Activated naive CD8-positive, alpha-beta T cell treated with anti-CD3 and anti-CD28 coated beads, Interleukin-2, amount 10 ng/mL, durations not matched to agents 7 days and 5 days (primary cell): ENCODE results near the gene FOXE1. TPM values are rescaled to one million over a fixed set of nuclear protein-coding genes. Genes with fewer than 3 reads are reported as not detected.

Experiments
- ATAC-seq: fragments of 150-1000 bp; cut with Tn5 transposase; one replicate; pipeline ENCODE4 v1.10.0; 2021; ENCODE audit warnings: low read depth, moderate library complexity
- POLR2A ChIA-PET: fragments of 350-600 bp; sonication (Branson Sonifier 250); formaldehyde crosslinking; loops from one replicate; lab custom pipeline; 2021; ENCODE audit warnings: antibody characterized with exemption; lab: Charles Lee
- DNase-seq: peaks from one replicate; pipeline ENCODE4 v3.0.0; 2021
- H3K27ac Mint-ChIP-seq: one replicate; pipeline ENCODE4 v1.8.0; 2022; ENCODE audit warnings: mild to moderate bottlenecking, mixed read lengths
- H3K27me3 Mint-ChIP-seq: one replicate; pipeline ENCODE4 v1.8.0; 2022; ENCODE audit warnings: mild to moderate bottlenecking, moderate library complexity, mixed read lengths
- H3K36me3 Mint-ChIP-seq: one replicate; pipeline ENCODE4 v1.8.0; 2021; ENCODE audit warnings: mild to moderate bottlenecking, mixed read lengths
- H3K4me1 Mint-ChIP-seq: one replicate; pipeline ENCODE4 v1.8.0; 2021; ENCODE audit warnings: mixed read lengths
- H3K4me3 Mint-ChIP-seq: one replicate; pipeline ENCODE4 v1.8.0; 2022; ENCODE audit warnings: mild to moderate bottlenecking, moderate library complexity, mixed read lengths
- H3K9me3 Mint-ChIP-seq: one replicate; pipeline ENCODE4 v1.8.0; 2021; ENCODE audit warnings: mixed read lengths
- total RNA-seq, 2 experiments: library from RNA; stranded (reverse); gene quantifications; one replicate each; pipeline ENCODE4 v1.2.3, GENCODE V29; 2021

Gene FOXE1
- total RNA-seq, 2 experiments from 2014 or later = 0.09 TPM; not detected in 1

- no peaks in the 10 kb centered on the region for H3K4me1 Mint-ChIP-seq
- no peaks in the 10 kb centered on the region for H3K36me3 Mint-ChIP-seq
- H3K4me3 Mint-ChIP-seq = no peak overlapping the region
- DNase-seq = no peak
- no peaks in the 10 kb centered on the region for H3K9me3 Mint-ChIP-seq
- POLR2A ChIA-PET = no interaction called here
- peaks cover 54% of the 10 kb centered on the region for H3K27me3 Mint-ChIP-seq
- no peak overlapping the region for H3K27ac Mint-ChIP-seq
- ATAC-seq = no peak
These were observed 21.0 kb upstream of the FOXE1 start for GRCh38 chr9:97831843-97832636.

- Mint-ChIP-seq H3K27me3 (peaks cover 69% of the 10 kb centered on the region), H3K9me3 (peaks cover 1% of the 10 kb centered on the region), H3K36me3 (no peaks in the 10 kb centered on the region), H3K4me3 (no peak overlapping the region), H3K4me1 (no peaks in the 10 kb centered on the region), H3K27ac (no peak overlapping the region)
- DNase-seq (no peak), ATAC-seq (no peak)
- POLR2A ChIA-PET = no interaction called here
These were observed 12.5 kb upstream of the FOXE1 start for GRCh38 chr9:97840521-97840920.

GRCh38 chr9:97842960-97843359 lies 10.1 kb upstream of the FOXE1 start:
- DNase-seq = no peak
- H3K4me1 Mint-ChIP-seq = peaks cover 3% of the 10 kb centered on the region
- no peak overlapping the region for H3K27ac Mint-ChIP-seq
- H3K4me3 Mint-ChIP-seq = no peak overlapping the region
- POLR2A ChIA-PET = no interaction called here
- H3K27me3 Mint-ChIP-seq = peaks cover 79% of the 10 kb centered on the region
- peaks cover 1% of the 10 kb centered on the region for H3K9me3 Mint-ChIP-seq
- no peak for ATAC-seq
- no peaks in the 10 kb centered on the region for H3K36me3 Mint-ChIP-seq

- ATAC-seq (no peak), DNase-seq (no peak)
- H3K4me3 Mint-ChIP-seq = no peak overlapping the region
- peaks cover 86% of the 10 kb centered on the region for H3K27me3 Mint-ChIP-seq
- H3K27ac Mint-ChIP-seq = no peak overlapping the region
- H3K36me3 Mint-ChIP-seq = no peaks in the 10 kb centered on the region
- peaks cover 1% of the 10 kb centered on the region for H3K9me3 Mint-ChIP-seq
- POLR2A ChIA-PET = no interaction called here
- H3K4me1 Mint-ChIP-seq = peaks cover 9% of the 10 kb centered on the region
These were observed 7.9 kb upstream of the FOXE1 start for GRCh38 chr9:97845130-97845529.

GRCh38 chr9:97845763-97846162 lies 7.3 kb upstream of the FOXE1 start:
- Mint-ChIP-seq H3K9me3 (no peaks in the 10 kb centered on the region), H3K27me3 (peaks cover 86% of the 10 kb centered on the region), H3K27ac (no peak overlapping the region), H3K36me3 (no peaks in the 10 kb centered on the region), H3K4me3 (no peak overlapping the region), H3K4me1 (peaks cover 9% of the 10 kb centered on the region)
- ATAC-seq = no peak
- POLR2A ChIA-PET = no interaction called here
- no peak for DNase-seq

GRCh38 chr9:97846347-97846746 lies 6.7 kb upstream of the FOXE1 start:
- DNase-seq (no peak), ATAC-seq (no peak)
- Mint-ChIP-seq H3K4me3 (no peak overlapping the region), H3K4me1 (peaks cover 9% of the 10 kb centered on the region), H3K9me3 (no peaks in the 10 kb centered on the region), H3K27me3 (peaks cover 86% of the 10 kb centered on the region), H3K27ac (no peak overlapping the region), H3K36me3 (no peaks in the 10 kb centered on the region)
- POLR2A ChIA-PET = no interaction called here

GRCh38 chr9:97847474-97848214 lies 5.4 kb upstream of the FOXE1 start:
- Mint-ChIP-seq H3K27me3 (peaks cover 89% of the 10 kb centered on the region), H3K9me3 (no peaks in the 10 kb centered on the region), H3K36me3 (no peaks in the 10 kb centered on the region), H3K4me1 (peaks cover 12% of the 10 kb centered on the region), H3K4me3 (no peak overlapping the region), H3K27ac (no peak overlapping the region)
- POLR2A ChIA-PET = no interaction called here
- ATAC-seq (no peak), DNase-seq (no peak)

GRCh38 chr9:97848215-97848479 lies 4.9 kb upstream of the FOXE1 start:
- POLR2A ChIA-PET = no interaction called here
- Mint-ChIP-seq H3K27me3 (peaks cover 86% of the 10 kb centered on the region), H3K9me3 (no peaks in the 10 kb centered on the region), H3K4me3 (peak overlapping the region; percentile 28), H3K27ac (no peak overlapping the region), H3K36me3 (no peaks in the 10 kb centered on the region), H3K4me1 (peaks cover 12% of the 10 kb centered on the region)
- no peak for DNase-seq
- no peak for ATAC-seq

- Mint-ChIP-seq H3K4me3 (peak overlapping the region; percentile 73), H3K4me1 (peaks cover 12% of the 10 kb centered on the region), H3K9me3 (no peaks in the 10 kb centered on the region), H3K36me3 (no peaks in the 10 kb centered on the region), H3K27me3 (peaks cover 84% of the 10 kb centered on the region), H3K27ac (no peak overlapping the region)
- DNase-seq (no peak), ATAC-seq (no peak)
- POLR2A ChIA-PET = no interaction called here
These were observed 4.4 kb upstream of the FOXE1 start for GRCh38 chr9:97848480-97849237.

GRCh38 chr9:97849980-97850379 lies 3.0 kb upstream of the FOXE1 start:
- ATAC-seq = no peak
- Mint-ChIP-seq H3K4me3 (no peak overlapping the region), H3K27ac (no peak overlapping the region), H3K4me1 (peaks cover 15% of the 10 kb centered on the region), H3K27me3 (peaks cover 81% of the 10 kb centered on the region), H3K9me3 (no peaks in the 10 kb centered on the region), H3K36me3 (no peaks in the 10 kb centered on the region)
- POLR2A ChIA-PET = no interaction called here
- no peak for DNase-seq

- no peak for DNase-seq
- POLR2A ChIA-PET = no interaction called here
- H3K27ac Mint-ChIP-seq = no peak overlapping the region
- H3K36me3 Mint-ChIP-seq = no peaks in the 10 kb centered on the region
- peaks cover 81% of the 10 kb centered on the region for H3K27me3 Mint-ChIP-seq
- no peaks in the 10 kb centered on the region for H3K9me3 Mint-ChIP-seq
- H3K4me3 Mint-ChIP-seq = no peak overlapping the region
- no peak for ATAC-seq
- peaks cover 15% of the 10 kb centered on the region for H3K4me1 Mint-ChIP-seq
These were observed 2.1 kb upstream of the FOXE1 start for GRCh38 chr9:97850746-97851445.

- ATAC-seq = no peak
- Mint-ChIP-seq H3K36me3 (no peaks in the 10 kb centered on the region), H3K27ac (no peak overlapping the region), H3K4me3 (no peak overlapping the region), H3K27me3 (peaks cover 81% of the 10 kb centered on the region), H3K4me1 (peaks cover 15% of the 10 kb centered on the region), H3K9me3 (no peaks in the 10 kb centered on the region)
- DNase-seq = no peak
- POLR2A ChIA-PET = no interaction called here
These were observed 1.6 kb upstream of the FOXE1 start for GRCh38 chr9:97851446-97851883.

- H3K4me1 Mint-ChIP-seq = peaks cover 15% of the 10 kb centered on the region
These were observed 1.0 kb upstream of the FOXE1 start for GRCh38 chr9:97852001-97852398.

More at GRCh38 chr9:97852001-97852398, 1.0 kb upstream of the FOXE1 start:
- H3K4me3 Mint-ChIP-seq = no peak overlapping the region
- peaks cover 84% of the 10 kb centered on the region for H3K27me3 Mint-ChIP-seq
- POLR2A ChIA-PET = no interaction called here
- H3K9me3 Mint-ChIP-seq = no peaks in the 10 kb centered on the region
- ATAC-seq (no peak), DNase-seq (no peak)
- H3K27ac Mint-ChIP-seq = no peak overlapping the region
- no peaks in the 10 kb centered on the region for H3K36me3 Mint-ChIP-seq
